Hematopoietic multipotent progenitor cell treated with erythropoietin and hydrocortisone succinate and interleukin-3 and kit ligand, for 6 days (in vitro differentiated cells): ENCODE data around the gene EHMT1.
"Not testable (repeated sequence)": the region's sequence is repeated elsewhere in the genome, so short reads cannot be mapped to it uniquely, and the experiment has no call there.

Experiments used
- DNase-seq: peaks from one replicate; pipeline ENCODE4 v3.0.0-alpha.2; 2015

Gene EHMT1

DNA sequence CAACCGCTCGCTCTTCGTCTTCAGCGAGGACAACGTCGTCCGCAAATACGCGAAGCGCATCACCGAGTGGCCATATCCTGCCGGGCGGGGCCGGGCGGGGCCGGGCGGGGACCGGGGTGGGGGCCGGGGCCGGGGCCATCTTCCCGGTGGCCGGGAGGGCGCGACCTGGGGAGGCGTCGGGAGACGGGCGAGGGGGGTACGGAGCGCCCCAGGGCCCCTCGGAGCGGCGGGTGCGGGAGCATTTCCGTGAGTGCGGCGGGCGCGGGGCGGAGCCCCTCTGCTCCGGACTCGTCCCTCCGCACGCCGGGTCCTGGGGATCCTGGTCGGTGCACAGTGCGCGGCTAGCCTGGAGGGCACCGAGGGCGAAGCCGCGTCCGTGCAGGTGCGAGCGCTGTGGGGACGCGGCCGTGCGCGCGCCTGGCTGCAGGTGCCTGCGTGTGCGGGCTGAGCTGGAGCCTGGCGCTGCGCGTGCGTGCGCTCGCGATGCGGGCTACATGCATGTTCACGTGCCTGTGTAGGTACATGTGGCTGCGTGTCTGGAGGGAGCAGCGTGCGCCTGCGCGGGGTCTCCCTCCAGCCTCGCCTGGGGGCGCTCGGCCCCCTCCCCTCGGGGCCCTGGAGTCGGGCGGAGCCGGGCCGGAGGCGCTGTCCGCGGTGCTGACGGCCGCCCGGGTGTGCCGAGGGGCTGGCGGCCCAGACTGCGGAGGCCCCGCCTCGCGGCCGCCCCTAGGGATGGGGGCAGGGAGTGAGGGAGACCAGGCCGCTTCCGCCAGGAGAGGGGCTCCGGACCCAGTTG is 259.5 kb downstream of the EHMT1 start:
- peak; percentile 48 for DNase-seq

DNA sequence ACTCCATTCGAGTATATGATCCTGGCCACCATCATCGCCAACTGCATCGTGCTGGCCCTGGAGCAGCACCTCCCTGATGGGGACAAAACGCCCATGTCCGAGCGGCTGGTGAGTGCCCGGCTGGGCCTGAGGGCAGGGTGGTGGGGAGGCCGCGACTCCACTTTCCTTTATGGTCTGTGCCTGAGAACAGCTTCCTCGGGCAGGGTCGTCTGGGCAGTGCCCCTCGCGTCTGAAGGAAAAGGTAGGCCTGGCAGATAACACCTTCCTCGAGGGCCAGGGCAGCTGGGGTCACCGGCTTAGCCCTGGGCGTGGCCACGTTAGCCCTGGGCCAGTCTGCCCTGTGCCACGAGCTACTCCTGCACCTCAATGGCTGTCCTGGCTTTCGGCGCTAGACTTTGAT is 260.2 kb downstream of the EHMT1 start:
- DNase-seq, result no peak

DNA sequence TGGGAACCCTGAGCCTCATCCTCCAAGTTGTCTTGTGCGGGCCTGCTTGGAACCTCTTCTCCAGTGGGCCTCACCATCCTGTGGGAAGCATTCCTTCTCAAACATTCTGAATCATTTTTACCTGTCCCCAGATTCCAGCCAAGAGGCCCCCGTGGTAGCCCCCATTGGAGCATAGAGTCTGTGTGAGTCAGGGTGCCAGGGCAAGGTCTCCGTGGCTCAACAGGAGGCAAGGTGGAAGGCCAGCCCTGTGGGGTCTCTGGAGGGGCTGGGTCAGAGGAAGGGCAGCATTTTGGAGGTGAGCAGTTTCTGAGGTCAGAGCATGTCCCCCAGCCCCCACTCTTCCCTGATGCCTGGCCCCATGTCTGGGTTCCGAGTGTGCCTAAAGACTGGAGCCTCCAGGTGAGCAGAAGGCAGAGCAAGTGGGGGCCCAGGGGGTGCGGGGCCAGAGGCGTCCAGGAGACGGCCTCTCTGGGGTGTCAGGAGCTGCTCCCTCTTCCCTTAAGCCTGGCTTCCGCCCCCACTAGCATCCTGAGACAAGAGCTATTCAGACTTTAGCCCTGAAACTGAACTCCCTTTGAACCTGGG is 260.9 kb downstream of the EHMT1 start:
- no peak for DNase-seq

DNA sequence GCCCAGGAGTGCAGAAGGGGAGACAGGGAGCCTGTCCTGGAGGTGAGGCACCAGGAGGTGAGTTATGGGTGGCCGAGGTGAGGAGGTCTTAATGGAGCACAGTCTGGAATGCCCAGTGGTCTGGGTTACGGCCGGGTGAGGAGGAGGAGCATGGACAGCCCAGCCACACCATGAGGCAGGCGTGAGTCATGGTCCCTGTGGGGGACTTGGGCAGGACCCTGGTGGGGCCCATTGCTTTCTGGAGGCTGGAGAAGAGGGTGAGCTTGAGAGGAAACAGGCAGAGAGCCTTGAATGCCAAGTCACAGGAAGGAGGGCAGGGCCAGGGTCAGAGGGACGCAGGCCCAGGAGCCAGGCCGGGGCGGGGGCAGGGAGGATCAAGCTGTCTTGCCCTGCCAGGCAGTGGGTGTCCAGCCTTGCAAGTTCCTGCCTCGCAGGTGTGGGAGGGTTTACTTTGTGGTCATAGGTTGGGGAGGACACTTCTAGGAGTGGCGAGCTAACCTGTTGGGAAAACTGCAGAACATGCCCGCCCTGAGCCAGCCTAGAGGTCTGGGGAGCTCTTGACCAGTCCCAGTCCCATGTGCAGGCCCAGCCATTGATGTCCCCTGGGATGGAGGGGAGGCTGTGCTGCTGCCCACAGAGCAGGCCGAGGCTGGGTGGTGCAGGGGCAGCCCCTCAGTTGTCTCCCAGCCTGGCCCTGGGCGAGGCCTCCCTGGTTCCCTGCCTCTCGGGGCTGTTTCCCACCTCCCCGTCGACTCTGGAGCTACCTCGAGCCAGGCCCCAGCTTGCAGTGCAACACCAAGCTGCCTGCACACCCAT is 261.6 kb downstream of the EHMT1 start:
- no peak for DNase-seq

DNA sequence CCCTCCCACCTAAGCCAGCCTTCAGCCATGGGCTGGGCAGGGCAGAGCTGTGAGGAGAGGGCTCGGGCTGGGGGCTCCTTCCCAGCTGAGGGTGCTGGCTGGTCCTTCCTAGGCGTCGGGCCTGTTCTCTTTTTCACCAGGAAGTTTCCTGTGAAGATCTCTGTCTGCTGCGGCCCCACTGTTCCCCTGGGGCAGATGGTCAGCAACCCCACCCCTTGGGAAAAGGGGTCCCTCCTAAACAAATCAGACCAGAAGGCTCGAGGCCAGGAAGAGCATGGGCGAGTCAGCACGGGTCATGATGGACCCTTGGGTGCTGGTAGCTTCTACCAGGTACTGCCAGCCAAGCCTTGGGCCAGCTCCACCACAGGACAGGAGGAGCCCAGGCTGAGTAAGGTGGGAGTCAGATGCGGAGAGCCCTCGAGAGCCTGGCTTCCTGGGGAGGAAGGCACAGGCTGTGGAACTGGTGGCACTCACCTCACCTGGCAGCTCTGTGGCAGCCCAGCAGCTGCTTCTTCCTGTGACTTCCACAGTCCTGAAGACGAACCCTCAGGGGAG is 262.2 kb downstream of the EHMT1 start:
- DNase-seq, result no peak

DNA sequence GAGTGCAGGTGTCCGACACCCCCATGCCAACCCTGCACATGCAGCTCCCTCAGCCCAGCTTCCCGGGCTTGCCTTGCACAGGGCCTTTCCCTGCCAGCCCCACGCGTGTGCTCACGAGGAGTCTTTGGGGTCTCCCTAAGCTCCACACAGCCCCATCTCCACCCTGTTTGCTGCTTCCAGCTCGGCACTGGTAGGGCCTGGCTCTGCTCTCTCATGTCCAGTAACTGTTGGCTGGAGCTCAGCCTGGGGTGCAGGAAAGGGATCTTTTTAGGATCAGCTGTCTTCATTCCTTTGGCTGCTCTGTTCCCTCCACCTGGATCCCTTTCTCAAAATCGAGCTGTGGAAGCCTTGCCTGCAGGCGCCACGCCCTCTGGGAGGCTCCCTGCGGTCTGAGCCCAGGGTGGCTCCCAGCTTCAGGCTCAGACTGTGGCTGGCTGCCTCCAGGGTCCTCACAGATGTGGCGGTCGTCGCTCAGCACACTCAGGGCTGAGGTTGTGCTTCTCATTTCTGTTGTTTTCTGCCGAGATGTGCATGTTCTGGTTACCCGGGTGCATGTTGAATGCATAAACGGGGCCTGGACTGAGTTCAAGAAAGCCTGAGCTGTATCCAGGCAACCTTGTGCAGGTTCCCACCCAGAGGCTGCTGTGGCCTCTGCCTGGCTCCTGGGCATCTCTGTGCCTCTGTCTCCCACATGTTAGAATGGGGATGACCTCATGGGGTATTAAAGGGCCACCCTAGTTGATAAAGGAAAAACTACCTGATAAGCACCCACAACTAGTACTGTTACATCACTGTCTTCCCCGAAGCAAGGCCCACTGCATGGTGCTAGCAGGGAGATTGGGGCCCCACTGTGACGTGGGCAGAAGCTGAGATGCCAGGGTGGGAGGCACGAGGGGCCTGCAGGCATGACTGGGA is 263.0 kb downstream of the EHMT1 start:
- DNase-seq, result no peak

DNA sequence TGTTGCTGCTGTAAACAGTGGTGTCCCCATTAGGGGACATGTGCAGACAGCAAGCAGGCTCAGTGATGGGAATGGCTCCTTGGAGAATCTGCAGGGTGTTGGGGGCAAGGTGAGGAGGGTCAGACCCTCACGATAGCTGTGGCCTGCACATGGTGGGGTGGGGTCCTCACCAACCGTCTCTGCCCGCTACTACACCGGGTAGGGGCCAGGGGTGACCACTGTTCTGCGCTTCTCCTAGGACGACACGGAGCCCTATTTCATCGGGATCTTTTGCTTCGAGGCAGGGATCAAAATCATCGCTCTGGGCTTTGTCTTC is 263.7 kb downstream of the EHMT1 start:
- DNase-seq, result no peak

DNA sequence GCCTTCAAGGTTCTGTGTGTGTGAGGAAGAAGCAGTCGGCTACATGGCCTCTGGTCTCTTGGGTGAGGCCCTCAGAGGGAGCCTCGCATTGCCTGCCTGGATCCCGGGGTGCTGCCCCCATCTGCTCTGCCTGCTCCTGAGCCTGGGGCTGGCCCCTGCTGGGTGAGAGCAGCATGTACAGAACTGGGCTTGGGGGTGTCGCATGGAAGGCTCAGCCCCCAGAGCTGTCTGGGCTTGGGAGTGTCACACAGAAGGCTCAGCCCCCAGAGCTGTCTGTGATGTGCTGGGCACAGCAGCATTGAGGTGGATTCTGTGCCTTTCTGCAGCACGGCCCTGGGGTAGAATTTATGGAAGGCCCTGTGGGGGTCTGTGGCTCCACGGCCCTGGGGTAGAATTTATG is 265.2 kb downstream of the EHMT1 start:
- not testable (repeated sequence) for DNase-seq

DNA sequence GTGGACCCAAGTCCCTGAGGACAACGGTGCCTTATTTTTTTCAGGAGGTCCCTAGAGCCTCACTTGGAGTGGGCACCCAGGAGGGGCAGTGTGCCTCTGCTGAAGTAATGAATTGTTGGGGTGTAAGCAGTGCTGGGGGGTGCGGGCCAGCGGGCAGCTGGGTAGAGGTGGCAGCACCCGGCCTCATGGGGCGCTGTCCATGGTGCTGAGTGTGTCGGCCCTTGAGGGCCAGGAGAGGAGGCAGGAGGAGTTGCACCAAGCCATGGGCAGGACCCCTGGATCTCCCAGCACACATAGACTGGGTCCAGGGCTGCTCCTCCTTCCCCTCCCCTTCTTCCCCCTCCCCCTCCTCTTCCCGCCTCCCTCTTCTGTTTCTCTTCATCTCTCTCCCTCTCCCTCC is 265.7 kb downstream of the EHMT1 start:
- peak; percentile 40 for DNase-seq

DNA sequence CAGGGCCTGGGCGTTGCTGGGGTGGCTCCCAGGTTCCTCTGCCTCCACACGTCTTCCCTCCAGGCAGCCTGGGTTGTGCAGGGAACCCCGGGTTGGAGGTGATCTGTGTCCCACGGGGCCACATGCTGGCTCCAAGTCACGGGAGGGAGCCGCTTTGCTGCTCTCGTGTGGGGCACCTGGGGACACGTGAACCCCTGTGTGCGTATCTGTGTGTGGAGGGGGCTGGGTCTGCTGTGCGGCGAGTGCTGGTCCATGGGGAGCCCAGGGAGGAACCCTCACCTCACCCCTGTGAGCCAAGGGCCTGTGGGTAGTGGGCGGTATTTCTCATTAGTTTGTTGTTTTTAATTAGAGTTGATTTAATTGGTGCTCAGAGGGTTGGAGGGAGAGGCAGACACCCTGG is 266.3 kb downstream of the EHMT1 start:
- not testable (repeated sequence) for DNase-seq
